ENCODE results near the gene FKBP9. TPM values are rescaled to one million over a fixed set of nuclear protein-coding genes. Genes with fewer than 3 reads are reported as not detected.

FKBP9 gene
- total and polyA plus RNA-seq, 2 of the 4 experiments (the other 2 are of a cell fraction), result 126 to 191 TPM

- peak overlapping the region; percentile 15; the same call in 1 of the 2 replicates for H2AK5ac ChIP-seq (ENCODE audit: low read depth, low read length)
- intact Hi-C loops (cut with micrococcal nuclease), result no loop called here
- no peak overlapping the region for H2AFZ ChIP-seq (replicated peaks; ENCODE audit: low read length, poor library complexity)
- H3K4ac ChIP-seq (ENCODE audit: low read depth, low read length), result peak overlapping the region; percentile 30; the same call in 1 of the 2 replicates
- peak overlapping the region; percentile 23; the same call in 1 of the 2 replicates for H3K27ac ChIP-seq (ENCODE audit: insufficient read depth, low read length)
- peaks cover 10% of the 10 kb centered on the region for H3K9me1 ChIP-seq (ENCODE audit: insufficient read depth, low read length)
- in situ Hi-C loops (cut with MboI; ENCODE audit: low sequenced_read_pairs), result no loop called here
- peak overlapping the region; percentile 16; the same call in 1 of the 2 replicates for H2BK120ac ChIP-seq (ENCODE audit: low read depth, low read length)
- peak overlapping the region; percentile 96 for H3K18ac ChIP-seq (ENCODE audit: low read depth, low read length)
- peak overlapping the region in 1 of 2 experiments; percentile 35; a peak in 1 of 4 replicates for H4K8ac ChIP-seq (ENCODE audit: low read depth in 2 of 2, low read length in 2 of 2)
- peak overlapping the region; percentile 14 for H4K91ac ChIP-seq (ENCODE audit: insufficient read depth, low read depth, low read length)
- ChIA-PET CTCF (interaction anchor here (0.7 kb wide), 1 partner anchor 64 kb away, joined by 3 read pairs; no protein-coding TSS in a partner anchor), POLR2A (ENCODE audit: unreplicated experiment) (no interaction called here)
- no peak overlapping the region for H2BK15ac ChIP-seq (ENCODE audit: low read depth, low read length)
- TF ChIP-seq USF2 (IDR thresholded peaks at IDR 0.05; ENCODE audit: low read depth, low read length) (no peak), POLR2A (IDR thresholded peaks at IDR 0.05; ENCODE audit: low read depth, low read length) (no peak), RFX5 (IDR thresholded peaks at IDR 0.05; ENCODE audit: low read depth, low read length) (no peak), ELK1 (IDR thresholded peaks at IDR 0.05; ENCODE audit: borderline replicate concordance, low read depth, low read length) (no peak), MAFK (IDR thresholded peaks at IDR 0.05; ENCODE audit: low read depth, low read length) (no peak), RCOR1 (IDR thresholded peaks at IDR 0.05; ENCODE audit: insufficient replicate concordance, low read length) (no peak), SMC3 (IDR thresholded peaks at IDR 0.05; ENCODE audit: low read depth, low read length) (no peak)
- no peaks in the 10 kb centered on the region for H3K27me3 ChIP-seq (ENCODE audit: control insufficient read depth, insufficient read depth, low read length)
- H3K9me3 ChIP-seq (ENCODE audit: control insufficient read depth, insufficient read depth, low read length), result no peaks in the 10 kb centered on the region
- H3K4me3 ChIP-seq (ENCODE audit: insufficient read depth, low read depth, low read length), result no peak overlapping the region
- peak overlapping the region; percentile 98; the same call in 1 of the 2 replicates for H4K5ac ChIP-seq (ENCODE audit: low read depth, low read length)
- no peak overlapping the region for H3K56ac ChIP-seq (ENCODE audit: extremely low read depth, insufficient read depth, low read length)
- no peak overlapping the region for H2AK9ac ChIP-seq (replicated peaks; ENCODE audit: low read depth, low read length, poor library complexity)
- no TSS peak for BruUV-seq (replicated peaks)
- ATAC-seq (ENCODE audit: low read depth), result no peak
- H2BK5ac ChIP-seq (ENCODE audit: low read depth, low read length, poor library complexity, severe bottlenecking), result peak overlapping the region; percentile 68
- H3K23ac ChIP-seq (ENCODE audit: low read depth, low read length), result peak overlapping the region; percentile 54
- no peaks in the 10 kb centered on the region; the same call in 1 of the 2 replicates for H4K20me1 ChIP-seq (ENCODE audit: insufficient read depth, low read length)
- peaks cover 21 to 54% of the 10 kb centered on the region in 2 experiments for H3K79me1 ChIP-seq (ENCODE audit: low read depth in 1 of 2, low read length in 2 of 2)
- 0 out of 2 replicates have a peak overlapping the region, but pooled peaks have one; percentile 10 for H3K14ac ChIP-seq (replicated peaks; ENCODE audit: low read depth, low read length)
- no peak overlapping the region; the same call in 1 of the 2 replicates for H2BK20ac ChIP-seq (ENCODE audit: low read depth, low read length)
- no peak overlapping the region; the same call in 1 of the 2 replicates for H3K4me2 ChIP-seq (ENCODE audit: low read depth, low read length)
- no peak overlapping the region for H3K9ac ChIP-seq (ENCODE audit: low read depth, low read length)
- dilution Hi-C loops (cut with HindIII; ENCODE audit: low sequenced_read_pairs, unreplicated experiment), result no loop called here
- H3K36me3 ChIP-seq (ENCODE audit: control insufficient read depth, insufficient read depth, low read length), result no peaks in the 10 kb centered on the region; the same call in 1 of the 2 replicates
- 93% methylated on average over 3 of the region's 6 CpGs; no CpG with 5 or more reads in 1 of the 2 experiments for WGBS, 2 experiments (ENCODE audit: extremely low coverage in 2 of 2, insufficient read length in 1 of 2)
- DNase-seq, result no peak
- H3K4me1 ChIP-seq (ENCODE audit: control insufficient read depth, insufficient read depth, low read length), result peaks cover 7% of the 10 kb centered on the region
Measured at GRCh38 chr7:33043501-33044400, 86.5 kb downstream of the FKBP9 start.
